ENCODE data around the gene KRT7.

The KRT7 gene

DNA sequence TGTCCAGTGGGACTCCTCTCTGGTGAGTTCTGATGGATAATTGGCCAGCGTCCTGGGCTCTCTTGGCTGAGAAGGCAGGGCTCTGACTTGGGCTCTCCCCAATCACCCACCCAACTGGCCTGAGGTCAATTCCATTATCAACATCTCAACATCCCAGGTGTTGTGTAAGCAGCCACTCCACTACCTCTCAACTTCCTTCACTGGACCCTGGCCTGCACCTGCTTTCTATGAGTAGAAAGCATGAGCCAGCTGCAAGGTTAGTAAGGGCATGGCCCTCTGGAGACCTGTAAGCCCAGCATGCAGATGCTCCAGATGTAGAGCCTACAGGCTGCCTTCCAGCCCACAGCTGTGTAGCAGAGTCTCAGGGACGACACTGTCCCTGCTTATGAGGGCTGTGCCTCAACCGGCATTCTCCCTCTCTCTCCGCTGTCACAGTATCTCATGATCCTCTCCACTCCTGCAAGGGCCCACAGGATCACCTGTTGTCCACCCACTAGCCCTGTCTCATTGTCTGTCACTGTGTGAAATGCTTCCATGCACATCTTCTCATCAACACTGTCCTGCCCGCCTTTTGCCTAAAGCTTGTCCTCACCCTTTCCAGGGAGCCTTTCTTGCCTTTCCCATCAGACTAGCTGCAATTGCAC is 63.7 kb downstream of the KRT7 start:
- DNase-seq (ENCODE audit: low read depth in 4 of 4, low spot score in 1 of 4), result no peak

All from stimulated activated CD4-positive, alpha-beta T cell treated with anti-CD3 and anti-CD28 coated beads, Interleukin-1b, Interleukin-23, amount 100 ng/mL, for 24 hours (primary cell).